ENCODE measurements around the gene RPL34. TPM values are rescaled to one million over a fixed set of nuclear protein-coding genes. Genes with fewer than 3 reads are reported as not detected.
A peak's percentile ranks its signal among the peaks of the same experiment; 100 is the strongest.

RPL34 gene
- total RNA-seq, 1 experiment from 2014 or later, result 488 TPM

- ChIA-PET CTCF (no interaction called here), POLR2A (no interaction called here)
- Histone ChIP-seq H3K36me3 (ENCODE audit: control insufficient read depth, insufficient read depth, low read length) (peaks cover 8% of the 10 kb centered on the region; the same call in 1 of the 2 replicates), H3K4me3 (ENCODE audit: low read depth in 2 of 2, low read length in 2 of 2) (peak overlapping the region; percentile 98 to 99), H3K9me3 (ENCODE audit: control insufficient read depth, insufficient read depth, low read depth, low read length) (no peaks in the 10 kb centered on the region), H3K27me3 (ENCODE audit: control insufficient read depth, insufficient read depth, low read length) (no peaks in the 10 kb centered on the region), H3K27ac (ENCODE audit: low read length) (peak overlapping the region; percentile 90), H3K4me1 (ENCODE audit: control insufficient read depth, insufficient read depth, low read length) (no peaks in the 10 kb centered on the region; the same call in 1 of the 2 replicates)
- DNase-seq (ENCODE audit: low read depth, low spot score) (no peak), ATAC-seq (no peak)
- intact Hi-C loops (cut with micrococcal nuclease; ENCODE audit: unreplicated experiment) (no loop called here), in situ Hi-C loops (cut with HindIII; ENCODE audit: low pct_unique_long_range_greater_than_20kb, low sequenced_read_pairs) (no loop called here)
- no TSS peak for BruUV-seq (replicated peaks)
- no peak for TF ChIP-seq POLR2AphosphoS5 (IDR thresholded peaks at IDR 0.05; ENCODE audit: low read depth, low read length)
- no peak for TF ChIP-seq TCF7L2 (IDR thresholded peaks at IDR 0.05; ENCODE audit: low read depth, low read length)
- no peak for TF ChIP-seq CTCF (IDR thresholded peaks at IDR 0.05)
- no peak for TF ChIP-seq REST (IDR thresholded peaks at IDR 0.05; ENCODE audit: insufficient read depth in 1 of 2, low read depth in 2 of 2, low read length in 1 of 2)
- no peak for TF ChIP-seq SIN3A (IDR thresholded peaks at IDR 0.05; ENCODE audit: borderline replicate concordance, insufficient read depth, low read depth, low read length)
Observed at GRCh38 chr4:108651014-108651791, 30.8 kb downstream of the RPL34 start.

- no peak for ATAC-seq
- H3K4me3 ChIP-seq (ENCODE audit: low read depth in 2 of 2, low read length in 2 of 2), result no peak overlapping the region
- CTCF ChIA-PET, result no interaction called here
- no peaks in the 10 kb centered on the region for H3K27me3 ChIP-seq (ENCODE audit: control insufficient read depth, insufficient read depth, low read length)
- H3K36me3 ChIP-seq (ENCODE audit: control insufficient read depth, insufficient read depth, low read length), result peaks cover 3% of the 10 kb centered on the region
- H3K27ac ChIP-seq (ENCODE audit: low read length), result no peak overlapping the region
- POLR2A ChIA-PET, result no interaction called here
- in situ Hi-C loops (cut with HindIII; ENCODE audit: low pct_unique_long_range_greater_than_20kb, low sequenced_read_pairs) (no loop called here), intact Hi-C loops (cut with micrococcal nuclease; ENCODE audit: unreplicated experiment) (no loop called here)
- no peaks in the 10 kb centered on the region for H3K4me1 ChIP-seq (ENCODE audit: control insufficient read depth, insufficient read depth, low read length)
- DNase-seq (ENCODE audit: low read depth, low spot score), result no peak
- BruUV-seq (replicated peaks), result no TSS peak
- no peaks in the 10 kb centered on the region for H3K9me3 ChIP-seq (ENCODE audit: control insufficient read depth, insufficient read depth, low read depth, low read length)
- TF ChIP-seq POLR2AphosphoS5 (IDR thresholded peaks at IDR 0.05; ENCODE audit: low read depth, low read length) (no peak), TCF7L2 (IDR thresholded peaks at IDR 0.05; ENCODE audit: low read depth, low read length) (no peak), CTCF (IDR thresholded peaks at IDR 0.05) (no peak), SIN3A (IDR thresholded peaks at IDR 0.05; ENCODE audit: borderline replicate concordance, insufficient read depth, low read depth, low read length) (no peak), REST (IDR thresholded peaks at IDR 0.05; ENCODE audit: insufficient read depth in 1 of 2, low read depth in 2 of 2, low read length in 1 of 2) (no peak)
Observed at GRCh38 chr4:108662629-108663028, 42.3 kb downstream of the RPL34 start.

Data from Panc1 (cell line).